H54 (cell line): ENCODE data around the gene RARS2.

Experiments
- DNase-seq: peaks from one replicate; pipeline ENCODE4 v3.0.0; 2011; ENCODE audit warnings: low spot score, mixed read lengths; ENCODE audit not compliant: insufficient read length
- FAIRE-seq: peaks from 3 replicates; lab custom pipeline; 2011; peaks lifted over from hg19 to GRCh38; lab: Jason Lieb, UNC
- POLR2A ChIP-seq: IDR thresholded peaks from 2 replicates; pipeline ENCODE4 v1.6.1; 2011; ENCODE audit warnings: low read depth, mild to moderate bottlenecking, low read length

Gene RARS2

DNA sequence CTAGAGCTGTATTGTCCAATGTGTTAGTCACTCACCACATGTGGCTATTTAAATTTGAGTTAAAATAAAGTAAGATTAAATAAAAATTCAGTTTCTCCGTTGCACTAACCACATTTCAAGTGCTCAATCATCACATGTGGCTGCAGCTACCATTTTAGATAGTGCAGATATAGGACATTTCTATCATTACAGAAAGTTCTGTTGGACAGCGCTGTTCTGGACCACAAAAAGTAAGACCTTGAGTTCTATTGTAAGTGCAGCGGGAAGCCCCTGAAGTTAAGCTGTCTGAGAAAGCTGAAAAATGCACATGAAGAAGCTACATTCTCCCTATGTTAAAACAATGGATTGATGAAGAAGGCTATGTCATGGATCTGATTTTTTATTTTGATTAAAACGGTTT, 1.2 kb upstream of the RARS2 start:
- no peak for TF ChIP-seq POLR2A
- no peak for FAIRE-seq
- DNase-seq, result no peak

DNA sequence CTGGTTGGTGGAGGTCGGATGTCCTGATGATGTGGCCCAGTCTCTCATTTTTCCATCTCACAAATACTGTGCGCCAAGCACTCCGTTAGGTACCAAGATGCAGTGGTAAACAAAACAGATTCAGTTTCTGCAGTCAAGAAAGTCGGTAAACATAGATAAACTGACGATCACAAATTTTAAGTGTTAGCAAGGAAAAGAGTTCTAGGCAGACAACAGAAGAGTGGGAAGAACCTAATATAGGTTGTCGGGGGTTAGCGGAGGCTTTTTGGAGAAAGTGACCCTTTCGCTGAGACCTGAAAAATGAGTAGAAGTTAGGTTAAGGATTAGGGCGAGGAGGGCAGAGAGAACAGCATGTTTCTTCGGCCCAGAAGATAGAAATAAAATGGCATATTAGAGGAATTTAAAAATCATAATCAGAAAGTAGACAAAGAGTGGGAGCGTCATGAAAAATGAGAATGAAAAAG, 662 bp upstream of the RARS2 start:
- DNase-seq, result no peak
- FAIRE-seq, result peak; percentile 33
- no peak for TF ChIP-seq POLR2A

DNA sequence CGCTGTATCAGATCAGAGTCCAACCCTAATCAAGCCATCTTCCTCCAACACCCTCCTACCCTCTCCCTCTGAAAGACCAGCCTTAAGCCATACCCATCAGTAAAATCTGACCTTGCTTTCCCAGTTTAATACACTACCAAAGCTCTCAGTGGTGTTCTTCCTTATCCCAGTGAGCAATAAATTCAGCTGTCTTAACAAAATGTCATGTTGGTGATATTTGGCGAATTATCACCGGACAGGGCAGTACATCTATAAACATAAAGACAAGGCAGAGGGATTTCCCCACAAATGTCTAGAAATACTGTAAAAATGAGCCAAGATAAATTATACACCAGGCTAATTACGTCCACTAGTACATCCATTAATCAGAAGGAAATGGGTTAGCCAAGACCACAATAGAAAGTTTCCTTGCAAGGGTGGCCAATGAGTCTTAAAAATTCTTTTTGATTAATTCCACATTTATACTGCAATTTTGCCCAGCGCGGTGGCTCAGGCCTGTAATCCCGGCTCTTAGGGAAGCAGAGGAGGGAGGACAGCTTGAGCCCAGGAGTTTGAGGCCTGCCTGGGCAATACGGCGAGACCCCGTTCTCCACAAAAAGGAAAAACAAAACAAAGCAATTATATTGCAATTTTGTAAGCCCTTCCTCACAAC, 905 bp downstream of the RARS2 start:
- DNase-seq, result no peak
- no peak for TF ChIP-seq POLR2A
- no peak for FAIRE-seq

DNA sequence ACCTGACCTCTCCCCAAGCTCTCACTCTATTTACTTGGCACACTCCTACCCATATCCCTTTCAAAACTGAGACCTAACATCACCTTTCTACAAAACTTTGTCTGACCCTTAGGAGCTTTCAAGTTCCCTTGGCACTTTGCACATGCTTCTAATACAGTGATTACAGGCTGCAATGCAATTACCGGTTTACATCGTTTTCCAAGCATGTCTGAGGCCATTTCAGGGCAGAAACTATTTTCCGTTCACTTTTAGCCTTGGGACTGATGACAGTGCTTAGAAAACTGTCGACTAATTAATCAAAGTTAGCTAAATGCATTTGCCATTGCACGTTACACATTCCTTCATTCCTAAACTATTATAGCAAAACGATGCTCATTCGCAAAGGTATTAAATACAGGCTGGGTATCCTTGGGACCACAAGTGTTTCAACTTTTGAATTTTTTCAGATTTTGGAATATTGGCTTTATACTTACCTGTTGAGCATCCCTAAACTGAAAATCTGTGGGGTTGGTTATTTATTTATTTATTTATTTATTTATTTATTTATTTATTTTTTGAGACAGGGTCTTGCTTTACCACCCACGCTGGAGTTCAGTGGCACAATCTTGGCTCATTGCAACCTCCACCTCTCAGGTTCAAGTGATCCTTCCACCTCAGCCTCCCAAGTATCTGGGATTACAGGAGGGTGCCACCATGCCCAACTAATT, 3.3 kb downstream of the RARS2 start:
- TF ChIP-seq POLR2A, result no peak
- DNase-seq (no peak), FAIRE-seq (no peak)

DNA sequence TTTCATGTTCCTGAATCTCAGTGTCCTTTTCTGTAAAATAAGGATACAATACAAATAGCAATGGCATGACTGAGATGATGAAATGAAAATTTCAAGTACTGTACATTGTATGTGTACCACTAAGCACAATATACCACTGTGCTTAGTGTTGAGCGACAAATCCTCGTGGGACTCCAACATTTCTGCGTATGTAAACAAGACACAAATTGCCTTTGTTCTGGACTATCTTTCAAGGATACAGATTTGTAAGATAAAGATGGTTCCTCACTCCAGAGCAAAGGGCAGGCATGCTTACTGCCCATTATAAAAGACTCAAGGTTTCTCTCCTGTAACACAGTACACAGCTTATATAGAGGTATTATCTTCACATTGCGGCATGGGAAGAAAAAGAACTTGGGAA, 6.0 kb downstream of the RARS2 start:
- TF ChIP-seq POLR2A, result no peak
- FAIRE-seq (peak; percentile 41), DNase-seq (no peak)

DNA sequence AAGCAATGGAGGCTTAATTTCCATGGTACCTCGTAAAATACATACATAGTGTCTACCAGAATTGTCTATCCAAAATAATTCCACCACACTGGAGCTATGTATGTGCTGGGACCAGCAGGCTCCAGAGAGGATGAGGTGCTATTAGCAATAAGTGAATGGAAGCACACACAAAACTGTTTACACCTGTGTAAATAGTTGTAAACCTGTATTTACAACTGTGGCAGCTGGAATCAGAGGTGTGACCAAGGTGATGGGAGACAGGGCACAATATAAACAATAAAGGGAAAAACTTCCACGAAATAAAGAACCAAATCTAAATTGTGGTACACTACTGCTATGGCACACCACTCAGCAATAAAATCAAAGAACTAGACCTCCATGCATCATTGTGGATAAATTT, 14.4 kb downstream of the RARS2 start:
- DNase-seq (no peak), FAIRE-seq (peak; percentile 68)
- TF ChIP-seq POLR2A, result no peak

DNA sequence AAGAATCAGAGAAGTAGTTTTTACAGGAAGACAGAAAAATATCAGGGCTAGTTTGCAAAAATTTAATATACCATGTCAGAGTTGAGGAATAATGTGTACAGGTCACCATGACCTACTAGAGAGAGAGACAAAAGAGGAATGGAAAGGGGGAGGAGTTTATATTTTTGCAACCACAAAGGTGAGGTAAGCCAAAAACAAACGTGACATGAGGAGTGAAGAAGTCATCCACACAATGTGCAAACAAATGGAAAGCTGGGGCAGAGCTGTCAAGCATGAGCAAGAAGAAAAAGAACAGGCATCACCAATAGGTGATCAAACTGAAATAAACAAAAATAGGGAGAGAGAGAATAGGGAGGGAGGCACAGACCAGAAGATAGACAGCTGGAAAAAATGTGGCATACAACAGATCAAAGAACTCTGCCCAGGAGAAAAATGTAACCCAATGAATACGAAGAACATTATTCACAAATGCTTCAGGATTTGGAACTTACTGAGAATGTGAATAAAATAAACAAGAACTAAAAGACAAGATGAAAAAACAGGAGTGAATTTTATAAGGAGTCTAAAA, 15.5 kb downstream of the RARS2 start:
- DNase-seq, result no peak
- no peak for FAIRE-seq
- TF ChIP-seq POLR2A, result no peak

DNA sequence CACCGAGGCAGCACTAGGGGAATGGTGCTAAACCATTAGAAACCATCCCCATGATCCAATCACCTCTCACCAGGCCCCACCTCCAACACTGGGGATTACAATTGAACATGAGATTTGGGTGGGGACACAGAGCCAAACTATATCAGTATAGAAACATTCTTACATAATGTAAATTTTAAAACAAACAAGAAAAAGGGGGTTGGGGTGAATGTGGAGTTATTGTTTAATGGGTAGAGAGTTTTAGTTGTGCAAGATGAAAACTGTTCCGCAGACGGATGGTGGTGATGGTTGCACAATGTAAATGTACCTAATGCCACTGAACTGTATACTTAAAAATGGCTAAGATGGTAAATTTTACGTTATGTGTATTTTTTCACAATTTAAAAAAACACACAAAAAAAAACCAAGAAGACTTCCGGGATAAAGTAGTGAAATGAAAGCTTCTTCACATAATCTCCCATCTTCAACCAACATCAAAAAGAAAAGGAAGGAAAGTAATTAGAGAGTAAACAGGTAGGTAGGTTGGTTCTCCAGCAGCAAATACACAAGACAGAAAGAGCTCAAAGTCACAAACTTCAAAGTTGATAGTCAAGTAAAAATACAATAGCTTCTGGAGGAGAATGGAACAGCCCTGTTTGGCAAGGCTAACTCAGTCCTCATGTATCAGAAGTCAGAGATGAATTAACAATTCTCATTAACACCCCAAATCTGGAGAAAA, 16.3 kb downstream of the RARS2 start:
- DNase-seq, result no peak
- FAIRE-seq, result no peak
- no peak for TF ChIP-seq POLR2A

DNA sequence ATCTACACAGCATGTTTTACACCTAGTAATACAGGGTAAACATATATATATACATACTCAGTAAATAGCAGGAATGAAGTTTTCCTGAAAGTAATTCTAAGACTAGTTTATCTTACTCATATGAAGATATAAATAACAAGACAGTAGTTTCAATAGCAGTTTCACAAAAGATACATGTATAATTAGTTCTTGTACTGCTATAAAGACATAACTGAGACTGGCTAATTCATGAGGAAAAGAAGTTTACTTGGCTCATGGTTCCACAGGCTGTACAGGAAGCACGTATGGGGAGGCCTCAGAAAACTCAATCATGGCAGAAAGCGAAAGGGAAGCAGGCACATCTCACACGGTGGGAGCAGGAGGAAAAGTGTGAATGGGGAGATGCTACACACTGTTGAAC, 16.9 kb downstream of the RARS2 start:
- TF ChIP-seq POLR2A, result no peak
- FAIRE-seq (peak; percentile 15), DNase-seq (no peak)

DNA sequence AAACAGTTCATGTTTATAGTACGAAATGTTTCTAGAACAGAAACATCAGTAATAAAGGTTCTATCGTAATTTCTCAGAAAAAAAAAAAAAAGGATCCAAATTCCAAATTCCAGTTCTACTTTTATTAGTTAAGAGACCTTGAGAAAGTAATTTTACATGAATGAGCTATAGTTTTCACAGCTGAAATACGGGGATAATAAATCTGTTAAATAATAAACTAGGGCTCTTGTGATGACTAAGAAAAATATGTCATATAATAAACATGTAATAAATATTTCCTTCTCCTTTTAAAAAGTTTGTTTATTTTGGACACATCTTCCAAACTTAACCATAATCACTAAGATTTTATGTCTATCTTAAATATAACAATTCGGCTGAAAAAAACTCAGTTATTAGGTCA, 17.8 kb downstream of the RARS2 start:
- FAIRE-seq (no peak), DNase-seq (no peak)
- no peak for TF ChIP-seq POLR2A

DNA sequence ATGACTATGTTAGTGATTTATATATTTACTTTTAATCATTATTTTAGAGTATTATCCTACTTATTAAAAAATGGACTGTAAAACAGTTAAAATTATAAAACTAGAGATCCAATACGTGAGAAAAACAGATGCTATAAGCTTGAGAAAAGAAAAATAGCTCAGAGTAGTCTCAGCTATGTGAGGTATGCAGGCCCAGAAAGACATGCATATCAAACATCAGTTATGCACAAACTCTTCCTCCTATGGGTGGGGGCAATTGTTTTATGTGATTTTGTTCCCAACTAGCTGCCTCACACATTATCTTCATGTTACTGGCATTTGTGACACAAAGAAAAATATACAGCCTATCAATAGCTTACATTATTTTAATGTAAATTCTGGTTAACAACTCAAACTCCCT, 28.8 kb downstream of the RARS2 start:
- FAIRE-seq, result no peak
- no peak for TF ChIP-seq POLR2A

DNA sequence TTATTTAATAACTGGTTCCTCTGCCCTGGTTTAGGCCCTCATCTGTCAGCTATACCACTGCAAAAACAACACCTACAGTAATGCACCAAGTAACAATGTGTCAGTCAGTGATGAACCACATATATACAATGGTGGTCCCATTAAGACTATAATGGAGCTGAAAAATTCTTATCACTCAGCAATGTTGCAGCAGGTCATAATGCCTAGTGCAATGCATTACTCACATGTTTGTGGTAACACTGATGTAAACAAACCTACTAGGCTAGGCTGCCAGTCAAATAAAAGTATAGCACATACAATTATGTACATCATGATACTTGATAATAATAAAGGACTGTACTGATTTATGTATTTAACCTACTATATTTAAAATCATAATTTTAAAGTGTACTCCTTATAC, 31.3 kb downstream of the RARS2 start:
- TF ChIP-seq POLR2A, result no peak
- FAIRE-seq, result no peak
- no peak for DNase-seq

More for the DNA sequence above, 28.8 kb downstream of the RARS2 start:
- no peak for DNase-seq

DNA sequence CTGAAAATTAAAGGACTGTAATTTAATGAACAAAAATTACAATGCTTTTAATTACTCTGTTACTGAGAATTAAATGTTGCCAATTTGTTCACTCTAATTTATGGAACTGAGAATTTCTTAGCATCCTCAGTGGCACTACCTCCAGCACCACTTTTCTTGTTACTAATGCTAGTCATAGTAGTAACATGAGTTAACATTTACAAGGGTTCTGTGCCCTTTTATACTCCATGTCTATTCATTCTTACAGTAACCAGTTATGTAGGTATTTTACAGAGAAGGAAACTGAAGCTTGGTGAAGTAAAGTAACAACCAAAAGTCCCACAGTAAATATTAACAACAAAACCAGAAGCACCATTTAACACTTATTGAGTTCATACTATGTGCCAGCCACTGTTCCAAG, 34.3 kb downstream of the RARS2 start:
- no peak for FAIRE-seq
- TF ChIP-seq POLR2A, result no peak
- no peak for DNase-seq

DNA sequence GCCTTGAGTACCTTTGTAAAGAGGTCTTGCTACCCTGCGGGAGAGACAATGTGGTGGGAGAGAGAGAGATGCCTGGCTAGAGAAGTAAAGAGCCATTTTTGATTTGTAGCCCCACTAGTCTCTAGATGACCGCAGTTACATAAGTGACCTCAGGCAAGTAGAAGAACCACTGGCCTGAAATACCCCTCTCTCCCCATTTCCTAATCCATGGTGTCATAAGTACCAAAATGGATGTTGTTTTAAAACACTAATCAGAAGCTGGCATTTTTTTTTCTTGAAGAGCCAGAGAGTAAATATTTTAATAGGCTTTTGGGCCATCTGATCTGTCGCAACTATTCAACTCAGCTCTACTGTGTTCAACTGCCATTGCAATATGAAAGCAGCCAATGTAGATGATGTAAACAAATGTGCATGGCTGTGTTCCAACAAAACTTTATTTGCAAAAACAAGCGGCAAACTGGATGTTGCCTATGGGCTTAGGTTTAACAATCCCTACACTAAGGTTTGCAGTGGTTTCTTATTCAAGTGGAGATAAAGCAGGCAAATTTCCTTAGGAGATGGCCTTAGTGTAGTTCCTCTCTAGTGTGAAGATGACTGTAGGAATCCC, 36.5 kb downstream of the RARS2 start:
- DNase-seq, result no peak
- TF ChIP-seq POLR2A, result no peak
- FAIRE-seq, result no peak
